K562 (cell line): ENCODE results near the gene PRDM16. TPM values are rescaled to one million over a fixed set of nuclear protein-coding genes. Genes with fewer than 3 reads are reported as not detected.

Experiments used
- ATAC-seq: fragments of 200-7000 bp; cut with Tn5 transposase; 3 replicates; pipeline ENCODE4 v1.9.1; 2020; ENCODE audit warnings: moderate library complexity
- BruUV-seq: library from RNA; stranded (reverse); fragments of 400-500 nt; replicated peaks from 2 replicates; lab custom pipeline; 2021; lab: Mats Ljungman, UMichigan
- CTCF ChIA-PET: fragments of 300-600 bp; formaldehyde crosslinking; extraction: SDS; loops from one replicate; lab custom pipeline; 2021; ENCODE audit warnings: low intra/inter-chr PET ratio; lab: Yijun Ruan, JAX
- POLR2A ChIA-PET: fragments of 300-600, 350-650 bp; sonication (Branson Sonifier 250); formaldehyde crosslinking; extraction: SDS; loops from one replicate; lab custom pipeline; 2021; ENCODE audit warnings: antibody characterized with exemption, inconsistent platforms; lab: Yijun Ruan, JAX
- DNase-seq, 4 experiments: peaks; one replicate each; pipeline versions ENCODE4 v3.0.0 to v3.0.0-alpha.2; 2011 to 2018; ENCODE audit warnings: low spot score in 3 of 4, mixed read lengths in 3 of 4; ENCODE audit errors: extremely low read depth in 1 of 4
- FAIRE-seq: peaks from 2 replicates; lab custom pipeline; 2011; peaks lifted over from hg19 to GRCh38; lab: Jason Lieb, UNC
- H2AFZ ChIP-seq: 2 replicates; pipeline ENCODE4 v1.6.0; 2011; ENCODE audit warnings: low read depth, low read length, control low read depth, inconsistent platforms
- H3K27ac ChIP-seq: fragments of 200-600 bp; 3 replicates; pipeline ENCODE4 v1.8.0; 2011; ENCODE audit warnings: low read depth, mild to moderate bottlenecking, control low read depth, inconsistent platforms, low read length, moderate library complexity, mixed read lengths; ENCODE audit errors: extremely low read depth
- H3K27me3 ChIP-seq, 2 experiments: fragments of 300-600 bp in 1 of 2; 2 replicates in 1 of 2; 3 replicates in 1 of 2; pipeline versions ENCODE4 v1.6.0 to v1.8.0; 2011; ENCODE audit warnings: inconsistent platforms in 2 of 2, low read length in 2 of 2, mild to moderate bottlenecking in 1 of 2, mixed read lengths in 1 of 2, moderate library complexity in 1 of 2; ENCODE audit not compliant: control insufficient read depth in 2 of 2, insufficient read depth in 2 of 2
- H3K36me3 ChIP-seq: fragments of 300-600 bp; 3 replicates; pipeline ENCODE4 v1.8.0; 2011; ENCODE audit warnings: mild to moderate bottlenecking, low read length, inconsistent platforms; ENCODE audit not compliant: control insufficient read depth, insufficient read depth
- H3K4me1 ChIP-seq, 2 experiments: fragments of 200-600 bp in 1 of 2; replicated peaks in 1 of 2; 2 replicates in 1 of 2; 3 replicates in 1 of 2; pipeline versions ENCODE4 v1.5.1 to v1.8.0; 2011; ENCODE audit warnings: inconsistent platforms in 2 of 2, low read length in 2 of 2, mild to moderate bottlenecking in 1 of 2, mixed read lengths in 1 of 2, moderate library complexity in 1 of 2; ENCODE audit not compliant: control insufficient read depth in 2 of 2, insufficient read depth in 2 of 2
- H3K4me2 ChIP-seq: 2 replicates; pipeline ENCODE4 v1.6.1; 2011; ENCODE audit warnings: low read length, control low read depth, inconsistent platforms, mixed read lengths; ENCODE audit not compliant: insufficient read depth
- H3K4me3 ChIP-seq: fragments of 200-600 bp; sonication (generic), shearing (Covaris generic); 2 replicates; pipeline ENCODE4 v1.5.1; 2016; ENCODE audit warnings: control low read depth, inconsistent platforms
- H3K79me2 ChIP-seq: fragments of 200-600 bp; 3 replicates; pipeline ENCODE4 v1.8.0; 2011; ENCODE audit warnings: low read length, inconsistent platforms; ENCODE audit not compliant: control insufficient read depth, insufficient read depth
- H3K9ac ChIP-seq, 2 experiments: 2 replicates each; pipeline versions ENCODE4 v1.6.0 to v1.6.1; 2011; ENCODE audit warnings: low read depth in 2 of 2, low read length in 2 of 2, control low read depth in 1 of 2, inconsistent platforms in 1 of 2, mild to moderate bottlenecking in 1 of 2, mixed read lengths in 1 of 2; ENCODE audit not compliant: insufficient read depth in 1 of 2
- H3K9me1 ChIP-seq: one replicate; pipeline ENCODE4 v1.6.0; 2011; ENCODE audit warnings: inconsistent platforms, mild to moderate bottlenecking, low read length, moderate library complexity; ENCODE audit not compliant: control insufficient read depth, insufficient read depth
- H3K9me3 ChIP-seq: replicated peaks from 2 replicates; pipeline ENCODE4 v1.5.1; 2011; ENCODE audit warnings: low read depth, low read length, inconsistent platforms; ENCODE audit not compliant: control insufficient read depth, insufficient read depth
- H4K20me1 ChIP-seq: replicated peaks from 2 replicates; pipeline ENCODE4 v1.6.1; 2011; ENCODE audit warnings: low read length, inconsistent platforms, mixed read lengths; ENCODE audit not compliant: control insufficient read depth, insufficient read depth
- EHMT2 ChIP-seq: fragments of 450-650 bp; IDR thresholded peaks from 2 replicates; pipeline ENCODE4 v1.6.1; 2018; ENCODE audit warnings: antibody characterized with exemption
- GABPB1 ChIP-seq: sonication (generic); formaldehyde crosslinking; IDR thresholded peaks from 2 replicates; pipeline ENCODE4 v1.8.0; 2022; ENCODE audit warnings: mild to moderate bottlenecking, missing genetic modification reagents
- GATA2 ChIP-seq: sonication (generic); formaldehyde crosslinking; IDR thresholded peaks from 2 replicates; pipeline ENCODE4 v1.4.0; 2020; ENCODE audit warnings: mild to moderate bottlenecking, missing genetic modification reagents
- GTF2E2 ChIP-seq: fragments of 200-800 bp; sonication (Bioruptor generic); IDR thresholded peaks from 2 replicates; pipeline ENCODE4 v1.6.1; 2016; ENCODE audit warnings: missing genetic modification characterization, missing compliant biosample characterization
- HMBOX1 ChIP-seq: sonication (generic); IDR thresholded peaks from 2 replicates; pipeline ENCODE4 v1.6.1; 2016
- MLLT1 ChIP-seq, 2 experiments: fragments of 450-650 bp; IDR thresholded peaks; 2 replicates each; pipeline ENCODE4 v1.6.1; 2016
- PREB ChIP-seq: sonication (generic); formaldehyde crosslinking; IDR thresholded peaks from 2 replicates; pipeline ENCODE4 v1.8.1; 2023; ENCODE audit warnings: mild to moderate bottlenecking, missing genetic modification reagents
- TRIM28 ChIP-seq: fragments of 450-650 bp; IDR thresholded peaks from 2 replicates; pipeline ENCODE4 v1.6.1; 2017
- USF1 ChIP-seq: sonication (generic); formaldehyde crosslinking; IDR thresholded peaks from 2 replicates; pipeline ENCODE4 v1.9.0; 2022; ENCODE audit warnings: mild to moderate bottlenecking, missing genetic modification reagents
- ZFX ChIP-seq: sonication (generic); formaldehyde crosslinking; IDR thresholded peaks from 2 replicates; pipeline ENCODE4 v1.8.0; 2022; ENCODE audit warnings: mild to moderate bottlenecking, missing genetic modification reagents, moderate library complexity
- ZNF239 ChIP-seq: fragments of 250-450 bp; sonication (Bioruptor Pico); IDR thresholded peaks from 2 replicates; pipeline ENCODE4 v1.4.0; 2020; ENCODE audit warnings: mild to moderate bottlenecking
- ZNF584 ChIP-seq: fragments of 200-800 bp; sonication (Bioruptor generic); IDR thresholded peaks from 2 replicates; pipeline ENCODE4 v1.6.1; 2016; ENCODE audit warnings: low read depth, mild to moderate bottlenecking, missing genetic modification characterization, missing compliant biosample characterization
- ZSCAN29 ChIP-seq: fragments of 450-650 bp; IDR thresholded peaks from 2 replicates; pipeline ENCODE4 v1.6.1; 2017
- WGBS: fragments of 100-300 bp; shearing (Covaris generic); methylation state at CpG from one replicate; pipeline ENCODE4 v1.1.6; 2016; ENCODE audit warnings: low coverage, mixed read lengths; ENCODE audit not compliant: insufficient coverage; ENCODE audit errors: missing lambda C conversion rate; 5-methylcytosine and 5-hydroxymethylcytosine counted together
- in situ Hi-C: fragments of 300-500 bp; cut with MboI; formaldehyde crosslinking; loops from 4 replicates; pipeline ENCODE4 v1.15.0; 2018; ENCODE audit warnings: inconsistent platforms, mixed read lengths
- intact Hi-C: fragments of 100-400 bp; cut with micrococcal nuclease; formaldehyde crosslinking; loops from 2 replicates; pipeline ENCODE4 v1.14.2; 2022
- polyA plus RNA-seq, 8 experiments: library from polyadenylated mRNA; depleted of rRNA in 4 of 8; stranded (reverse) in 5 of 8; unstranded in 3 of 8; fragments of >200 nt; fragmentation: Nextera tagmentation in 2 of 8; fragmentation: Illumina TruSeq in 1 of 8; extraction: Ambion mirVana in 2 of 8; extraction: Trizol in 1 of 8; gene quantifications; 2 replicates each; pipeline versions ENCODE4 v1.2.1 to v1.2.3, GENCODE V29; 2011 to 2014; ENCODE audit warnings: inconsistent platforms in 1 of 8, missing spikeins in 1 of 8
- total RNA-seq, 7 experiments: library from RNA; depleted of rRNA in 6 of 7; stranded (reverse); fragments of >200 nt in 6 of 7; fragmentation: Illumina TruSeq in 2 of 7; extraction: Trizol in 2 of 7; gene quantifications; 2 replicates each; pipeline versions ENCODE4 v1.2.1 to v1.2.3, GENCODE V29; 2011 to 2021; ENCODE audit warnings: low replicate concordance in 1 of 7

Gene PRDM16
- total and polyA plus RNA-seq, 9 of the 15 experiments (the other 6 are each of a cell fraction or from before 2014, with no cell fraction given), result 0.10 to 0.27 TPM; not detected in 7

DNA sequence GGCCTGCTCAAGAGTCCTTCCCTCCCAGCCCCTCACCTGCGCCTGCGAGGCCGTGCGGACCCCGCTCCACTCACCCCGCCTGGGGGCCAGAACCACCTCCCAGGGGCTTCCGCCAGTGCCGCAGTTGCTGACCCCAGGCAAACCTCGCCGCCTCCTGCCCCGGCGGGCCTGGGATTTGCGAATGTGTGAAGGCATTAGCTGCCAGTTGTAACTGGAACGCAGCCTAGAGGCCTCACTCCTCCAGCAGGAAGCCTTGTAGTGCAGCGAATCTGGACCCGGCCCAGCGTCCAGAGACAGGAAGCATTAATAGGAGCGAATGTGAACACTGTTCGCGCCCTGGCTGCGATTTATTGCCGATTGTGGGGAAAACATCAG lies 244.6 kb downstream of the PRDM16 start:
- DNase-seq (no peak), ATAC-seq (no peak), FAIRE-seq (no peak)
- H3K36me3 ChIP-seq, result no peaks in the 10 kb centered on the region
- H3K4me2 ChIP-seq, result no peak overlapping the region
- peaks cover 16 to 27% of the 10 kb centered on the region in 2 experiments for H3K4me1 ChIP-seq
- H3K27me3 ChIP-seq, result peaks cover 12 to 65% of the 10 kb centered on the region in 2 experiments
- ChIA-PET POLR2A (interaction anchor here (0.5 to 0.7 kb wide), 3 partner anchors 11 to 31 kb away, joined by 3 read pairs; no protein-coding TSS in a partner anchor), CTCF (no interaction called here)
- no peak overlapping the region for H3K4me3 ChIP-seq
- H4K20me1 ChIP-seq, result no peaks in the 10 kb centered on the region
- 51% methylated on average over 22 of the region's 22 CpGs for WGBS
- H3K9me3 ChIP-seq, result no peaks in the 10 kb centered on the region
- no peak overlapping the region; the same call in 1 of the 2 replicates for H2AFZ ChIP-seq
- H3K27ac ChIP-seq, result peak overlapping the region; percentile 3; the same call in 1 of the 3 replicates
- no peaks in the 10 kb centered on the region for H3K79me2 ChIP-seq
- in situ Hi-C loops, result no loop called here
- intact Hi-C loops, result no loop called here
- no peak for TF ChIP-seq USF1 (CRISPR knock-in tag)
- TF ChIP-seq ZNF584, result peak; percentile 28; the same call in 1 of the 2 replicates
- no peak for TF ChIP-seq EHMT2
- TF ChIP-seq ZSCAN29, result no peak
- 0 out of 2 replicates have a peak, but pooled peaks have one; percentile 73 for TF ChIP-seq PREB
- no peak for TF ChIP-seq ZNF239
- no peak for TF ChIP-seq HMBOX1
- peak; percentile 31; the same call in 1 of the 2 replicates for TF ChIP-seq GABPB1
- no peak for TF ChIP-seq TRIM28
- no peak for TF ChIP-seq GTF2E2 (tag)
- 0 out of 4 replicates have a peak, but pooled peaks of 1 of the 2 experiments have one; percentile 27 for TF ChIP-seq MLLT1 (IDR thresholded peaks at IDR 0.05)
- no peak for TF ChIP-seq GATA2 (CRISPR knock-in tag)
- TF ChIP-seq ZFX (CRISPR knock-in tag), result peak; percentile 23; the same call in 1 of the 2 replicates
- H3K9ac ChIP-seq, result peak overlapping the region in 1 of 2 experiments; percentile 10; a peak in 1 of 4 replicates
- H3K9me1 ChIP-seq, result no peaks in the 10 kb centered on the region
- BruUV-seq, result no TSS peak
